CD4-positive, alpha-beta T cell (primary cell): ENCODE data around the gene MAPK1IP1L. TPM values are rescaled to one million over a fixed set of nuclear protein-coding genes. Genes with fewer than 3 reads are reported as not detected.
"Not testable (repeated sequence)": the region's sequence is repeated elsewhere in the genome, so short reads cannot be mapped to it uniquely, and the experiment has no call there.

Experiments used
- ATAC-seq: fragments of 200-7000 bp; cut with Tn5 transposase; one replicate; pipeline ENCODE4 v1.10.0; 2022; ENCODE audit warnings: mild to moderate bottlenecking; ENCODE audit not compliant: poor library complexity
- CTCF ChIA-PET: fragments of 350-600 bp; sonication (Branson Sonifier 250); formaldehyde crosslinking; loops from one replicate; lab custom pipeline; 2021; ENCODE audit warnings: antibody characterized with exemption, inconsistent platforms; lab: Charles Lee
- POLR2A ChIA-PET: fragments of 350-600 bp; sonication (Branson Sonifier 250); formaldehyde crosslinking; loops from one replicate; lab custom pipeline; 2021; ENCODE audit warnings: antibody characterized with exemption, inconsistent platforms; lab: Charles Lee
- DNase-seq, 14 experiments: peaks; one replicate each; pipeline ENCODE4 v3.0.0-alpha.2; 2013 to 2020; ENCODE audit warnings: mixed read lengths in 2 of 14
- H3K27ac ChIP-seq, 2 donors: one replicate each; pipeline versions ENCODE4 v1.5.1 to v1.7.0; 2013; ENCODE audit warnings: low read length in 2 of 2, low read depth in 1 of 2, mild to moderate bottlenecking in 1 of 2
- H3K27me3 ChIP-seq, 2 experiments: 1 replicate in 1 of 2; 2 replicates in 1 of 2; pipeline versions ENCODE4 v1.6.1 to v1.7.0; 2013; ENCODE audit warnings: low read length in 2 of 2, control low read depth in 1 of 2, mild to moderate bottlenecking in 1 of 2, moderate library complexity in 1 of 2; ENCODE audit not compliant: insufficient read depth in 2 of 2, control insufficient read depth in 1 of 2
- H3K36me3 ChIP-seq: one replicate; pipeline ENCODE4 v1.6.1; 2013; ENCODE audit warnings: low read length, control low read depth; ENCODE audit not compliant: insufficient read depth
- H3K4me1 ChIP-seq: one replicate; pipeline ENCODE4 v1.6.1; 2013; ENCODE audit warnings: low read length, control low read depth; ENCODE audit not compliant: insufficient read depth
- H3K4me3 ChIP-seq: one replicate; pipeline ENCODE4 v1.5.1; 2013; ENCODE audit warnings: mild to moderate bottlenecking, low read length, moderate library complexity
- H3K9me3 ChIP-seq, 2 experiments: 1 replicate in 1 of 2; 2 replicates in 1 of 2; pipeline versions ENCODE4 v1.6.1 to v1.7.0; 2013; ENCODE audit warnings: low read length in 2 of 2, mild to moderate bottlenecking in 2 of 2, control low read depth in 1 of 2, moderate library complexity in 1 of 2; ENCODE audit not compliant: control insufficient read depth in 1 of 2, insufficient read depth in 1 of 2
- H3K27ac Mint-ChIP-seq: one replicate; pipeline ENCODE4 v1.8.0; 2020; ENCODE audit warnings: mixed read lengths
- H3K27me3 Mint-ChIP-seq: one replicate; pipeline ENCODE4 v1.8.0; 2021; ENCODE audit warnings: mixed read lengths
- H3K36me3 Mint-ChIP-seq: one replicate; pipeline ENCODE4 v1.8.0; 2021; ENCODE audit warnings: low read depth, mixed read lengths
- H3K4me1 Mint-ChIP-seq: one replicate; pipeline ENCODE4 v1.8.0; 2021; ENCODE audit warnings: low read depth, mixed read lengths
- H3K4me3 Mint-ChIP-seq: one replicate; pipeline ENCODE4 v1.8.0; 2020; ENCODE audit warnings: mild to moderate bottlenecking, mixed read lengths
- H3K9me3 Mint-ChIP-seq: one replicate; pipeline ENCODE4 v1.8.0; 2020; ENCODE audit warnings: mixed read lengths
- CTCF ChIP-seq: fragments of 200-600 bp; IDR thresholded peaks from one replicate; pipeline ENCODE4 v1.8.0; 2022; ENCODE audit warnings: antibody characterized with exemption, mild to moderate bottlenecking
- intact Hi-C, 2 experiments: fragments of 100-400 bp; cut with DNase I in 1 of 2; cut with micrococcal nuclease in 1 of 2; formaldehyde crosslinking; loops; one replicate each; pipeline versions ENCODE4 v1.15.1 to v1.9.0; 2023 to 2025; cut with DNase I, micrococcal nuclease
- total RNA-seq, 174 experiments: library from RNA in 2 of 174; stranded (reverse) in 2 of 174; gene quantifications; one replicate each; pipeline ENCODE4 v1.2.3 and lab custom pipeline; 2021 to 2026

MAPK1IP1L gene
- total RNA-seq, 2 experiments from 2014 or later = 198 to 207 TPM

DNA sequence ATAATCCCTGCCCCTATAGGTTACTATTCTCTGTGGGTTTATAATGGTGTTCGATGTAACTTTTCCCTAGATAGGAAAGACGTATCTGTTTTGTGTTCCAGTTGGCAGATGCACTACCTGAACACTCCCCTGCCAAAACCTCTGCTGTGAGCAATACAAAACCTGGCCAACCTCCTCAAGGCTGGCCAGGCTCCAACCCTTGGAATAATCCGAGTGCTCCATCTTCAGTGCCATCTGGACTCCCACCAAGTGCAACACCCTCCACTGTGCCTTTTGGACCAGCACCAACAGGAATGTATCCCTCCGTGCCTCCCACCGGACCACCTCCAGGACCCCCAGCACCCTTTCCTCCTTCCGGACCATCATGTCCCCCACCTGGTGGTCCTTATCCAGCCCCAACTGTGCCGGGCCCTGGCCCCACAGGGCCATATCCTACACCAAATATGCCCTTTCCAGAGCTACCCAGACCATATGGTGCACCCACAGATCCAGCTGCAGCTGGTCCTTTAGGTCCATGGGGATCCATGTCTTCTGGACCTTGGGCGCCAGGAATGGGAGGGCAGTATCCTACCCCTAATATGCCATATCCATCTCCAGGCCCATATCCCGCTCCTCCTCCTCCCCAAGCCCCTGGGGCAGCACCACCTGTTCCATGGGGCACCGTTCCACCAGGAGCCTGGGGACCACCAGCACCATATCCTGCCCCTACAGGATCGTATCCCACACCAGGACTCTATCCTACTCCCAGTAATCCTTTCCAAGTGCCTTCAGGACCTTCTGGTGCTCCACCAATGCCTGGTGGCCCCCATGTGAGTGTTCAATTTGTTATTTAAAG is 11.3 kb downstream of the MAPK1IP1L start:
- H3K4me3 Mint-ChIP-seq = no peak overlapping the region
- CTCF ChIA-PET = interaction anchor here (1.1 kb wide), 1 partner anchor 11 kb away, joined by 3 read pairs; the partner anchor contains the start of gene MAPK1IP1L
- H3K36me3 Mint-ChIP-seq = peaks cover 91% of the 10 kb centered on the region

DNA sequence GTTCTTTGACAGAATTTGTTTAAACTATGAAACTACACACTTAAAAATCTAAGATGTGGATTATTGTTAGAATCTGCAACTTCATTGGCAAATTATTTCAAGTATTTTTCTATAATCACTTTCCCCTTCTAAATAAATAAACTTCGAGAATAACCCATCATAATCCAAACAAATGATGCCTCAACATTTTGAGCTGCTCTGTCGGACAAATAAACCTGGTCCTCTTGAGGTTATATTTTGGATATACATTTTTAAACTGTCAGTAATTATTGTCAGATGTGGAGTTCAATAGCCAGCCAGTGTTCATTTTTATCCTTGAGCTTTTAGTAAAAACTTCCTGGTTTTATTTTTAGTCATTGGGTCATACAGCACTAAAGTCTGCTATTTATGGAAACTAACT is 13.4 kb downstream of the MAPK1IP1L start:
- H3K27me3 ChIP-seq, POLR2A ChIA-PET, H3K4me3 Mint-ChIP-seq, H3K27me3 Mint-ChIP-seq, H3K4me1 ChIP-seq, H3K27ac ChIP-seq, intact Hi-C loops, H3K27ac Mint-ChIP-seq, H3K9me3 Mint-ChIP-seq, H3K4me3 ChIP-seq, DNase-seq, H3K9me3 ChIP-seq, ATAC-seq: not testable (repeated sequence)
- CTCF ChIA-PET = interaction anchor here (0.7 to 2.2 kb wide), 2 partner anchors 9 to 96 kb away, joined by 3 to 5 read pairs; no protein-coding TSS in a partner anchor
- Mint-ChIP-seq H3K36me3 (peaks cover 73% of the 10 kb centered on the region), H3K4me1 (peaks cover 24% of the 10 kb centered on the region)
- H3K36me3 ChIP-seq = peaks cover 56% of the 10 kb centered on the region

More for the DNA sequence above, 11.3 kb downstream of the MAPK1IP1L start:
- ATAC-seq (peak; percentile 15), DNase-seq (no peak)
- intact Hi-C loops = no loop called here
- Histone ChIP-seq H3K4me1 (peaks cover 11% of the 10 kb centered on the region), H3K4me3 (no peak overlapping the region), H3K9me3 (no peaks in the 10 kb centered on the region), H3K27me3 (no peaks in the 10 kb centered on the region), H3K36me3 (peaks cover 71% of the 10 kb centered on the region), H3K27ac (no peak overlapping the region)
- H3K4me1 Mint-ChIP-seq = peaks cover 40% of the 10 kb centered on the region
- no peak overlapping the region for H3K27ac Mint-ChIP-seq
- no peak for TF ChIP-seq CTCF
- H3K9me3 Mint-ChIP-seq = no peaks in the 10 kb centered on the region
- no peaks in the 10 kb centered on the region for H3K27me3 Mint-ChIP-seq
- POLR2A ChIA-PET = no interaction called here

- no peak for TF ChIP-seq CTCF
- H3K9me3 ChIP-seq = no peaks in the 10 kb centered on the region
- Mint-ChIP-seq H3K27ac (no peak overlapping the region), H3K4me3 (no peak overlapping the region), H3K36me3 (peaks cover 71% of the 10 kb centered on the region), H3K9me3 (no peaks in the 10 kb centered on the region), H3K4me1 (peaks cover 23% of the 10 kb centered on the region), H3K27me3 (no peaks in the 10 kb centered on the region)
- intact Hi-C loops = no loop called here
- ATAC-seq (no peak), DNase-seq (no peak)
- H3K27ac ChIP-seq = no peak overlapping the region
- H3K4me1 ChIP-seq = peaks cover 8% of the 10 kb centered on the region
- peaks cover 55% of the 10 kb centered on the region for H3K36me3 ChIP-seq
- no peaks in the 10 kb centered on the region for H3K27me3 ChIP-seq
- ChIA-PET POLR2A (interaction anchor here (0.8 to 1.0 kb wide), 2 partner anchors 11 to 13 kb away, joined by 3 to 10 read pairs; partner anchors contain the start of gene MAPK1IP1L), CTCF (interaction anchor here (1.3 to 2.2 kb wide), 2 partner anchors 10 to 14 kb away, joined by 5 to 6 read pairs; partner anchors contain the start of gene MAPK1IP1L)
- no peak overlapping the region for H3K4me3 ChIP-seq
Measured at GRCh38 chr14:55065411-55065810, 14.0 kb downstream of the MAPK1IP1L start.
